Mesenchymal stem cell (in vitro differentiated cells and primary cell): Measurements from ENCODE around the gene MAMDC4.
A peak's percentile ranks its signal among the peaks of the same experiment; 100 is the strongest.

Experiments used
- DNase-seq: peaks from one replicate; pipeline ENCODE4 v3.0.0-alpha.2; 2013
- H2AFZ ChIP-seq: one replicate; pipeline ENCODE4 v1.6.1; 2013; ENCODE audit warnings: low read depth, mild to moderate bottlenecking, control low read depth, inconsistent platforms, low read length, moderate library complexity
- H2AK5ac ChIP-seq: 2 replicates; pipeline ENCODE4 v1.6.1; 2013; ENCODE audit warnings: low read length, moderate library complexity, mild to moderate bottlenecking, inconsistent platforms; ENCODE audit not compliant: severe bottlenecking
- H2BK120ac ChIP-seq: one replicate; pipeline ENCODE4 v1.6.1; 2013; ENCODE audit warnings: low read depth, mild to moderate bottlenecking, inconsistent platforms, low read length, moderate library complexity
- H2BK12ac ChIP-seq, 2 experiments: one replicate each; pipeline ENCODE4 v1.6.1; 2013; ENCODE audit warnings: inconsistent platforms in 2 of 2, low read length in 2 of 2, mild to moderate bottlenecking in 2 of 2, moderate library complexity in 2 of 2, control low read depth in 1 of 2
- H2BK15ac ChIP-seq: one replicate; pipeline ENCODE4 v1.6.1; 2013; ENCODE audit warnings: mild to moderate bottlenecking, low read depth, inconsistent platforms; ENCODE audit not compliant: poor library complexity, severe bottlenecking
- H2BK5ac ChIP-seq: 2 replicates; pipeline ENCODE4 v1.6.1; 2013; ENCODE audit warnings: low read depth, mild to moderate bottlenecking, low read length, control low read depth, inconsistent platforms; ENCODE audit not compliant: poor library complexity, severe bottlenecking
- H3K14ac ChIP-seq, 2 experiments: one replicate each; pipeline ENCODE4 v1.6.1; 2013; ENCODE audit warnings: inconsistent platforms in 2 of 2, low read length in 2 of 2, control low read depth in 1 of 2, mild to moderate bottlenecking in 1 of 2, moderate library complexity in 1 of 2
- H3K18ac ChIP-seq, 2 experiments: one replicate each; pipeline ENCODE4 v1.6.1; 2013; ENCODE audit warnings: inconsistent platforms in 2 of 2, low read length in 2 of 2, control low read depth in 1 of 2, low read depth in 1 of 2, mild to moderate bottlenecking in 1 of 2
- H3K23ac ChIP-seq, 2 experiments: one replicate each; pipeline ENCODE4 v1.6.1; 2013; ENCODE audit warnings: inconsistent platforms in 2 of 2, low read length in 2 of 2, mild to moderate bottlenecking in 2 of 2, moderate library complexity in 2 of 2, control low read depth in 1 of 2
- H3K27ac ChIP-seq: 2 replicates; pipeline ENCODE4 v1.5.1; 2013; ENCODE audit warnings: mild to moderate bottlenecking, moderate library complexity, low read length, control low read depth, inconsistent platforms; ENCODE audit not compliant: poor library complexity, severe bottlenecking
- H3K27me3 ChIP-seq, 2 experiments: 2 replicates each; pipeline versions ENCODE4 v1.6.1 to v1.7.0; 2013; ENCODE audit warnings: low read length in 2 of 2, mild to moderate bottlenecking in 2 of 2, moderate library complexity in 2 of 2, control low read depth in 1 of 2, inconsistent platforms in 1 of 2; ENCODE audit not compliant: control insufficient read depth in 1 of 2, insufficient read depth in 1 of 2
- H3K36me3 ChIP-seq, 2 experiments: 2 replicates each; pipeline versions ENCODE4 v1.6.1 to v1.7.0; 2013; ENCODE audit warnings: low read length in 2 of 2, control low read depth in 1 of 2, inconsistent platforms in 1 of 2, low read depth in 1 of 2, mild to moderate bottlenecking in 1 of 2; ENCODE audit not compliant: insufficient read depth in 2 of 2, control insufficient read depth in 1 of 2
- H3K4ac ChIP-seq, 2 experiments: one replicate each; pipeline ENCODE4 v1.6.1; 2013; ENCODE audit warnings: inconsistent platforms in 2 of 2, low read length in 2 of 2, mild to moderate bottlenecking in 2 of 2, moderate library complexity in 2 of 2, control low read depth in 1 of 2, low read depth in 1 of 2
- H3K4me1 ChIP-seq: 2 replicates; pipeline ENCODE4 v1.6.1; 2013; ENCODE audit warnings: low read depth, low read length, control low read depth; ENCODE audit not compliant: control insufficient read depth, insufficient read depth
- H3K4me2 ChIP-seq: 2 replicates; pipeline ENCODE4 v1.6.1; 2013; ENCODE audit warnings: low read length, mild to moderate bottlenecking, inconsistent platforms; ENCODE audit not compliant: poor library complexity, severe bottlenecking
- H3K4me3 ChIP-seq, 2 experiments: 2 replicates each; pipeline versions ENCODE4 v1.5.1 to v1.7.0; 2013; ENCODE audit warnings: low read length in 2 of 2, mild to moderate bottlenecking in 2 of 2, control low read depth in 1 of 2, low read depth in 1 of 2; ENCODE audit not compliant: insufficient read depth in 1 of 2
- H3K79me1 ChIP-seq: replicated peaks from 2 replicates; pipeline ENCODE4 v1.6.1; 2013; ENCODE audit warnings: mild to moderate bottlenecking, control low read depth, low read length, inconsistent platforms; ENCODE audit not compliant: poor library complexity, severe bottlenecking
- H3K9ac ChIP-seq: 2 replicates; pipeline ENCODE4 v1.7.0; 2013; ENCODE audit warnings: mild to moderate bottlenecking, low read length, moderate library complexity
- H3K9me3 ChIP-seq: 2 replicates; pipeline ENCODE4 v1.7.0; 2013; ENCODE audit warnings: mild to moderate bottlenecking, low read length; ENCODE audit not compliant: control insufficient read depth
- H4K8ac ChIP-seq: one replicate; pipeline ENCODE4 v1.6.1; 2013; ENCODE audit warnings: inconsistent platforms, mild to moderate bottlenecking, low read length, moderate library complexity
- H4K91ac ChIP-seq: one replicate; pipeline ENCODE4 v1.6.1; 2013; ENCODE audit warnings: mild to moderate bottlenecking, low read length, inconsistent platforms
- WGBS: methylation state at CpG from one replicate; pipeline ENCODE4 v1.1.7; 2013; ENCODE audit warnings: mixed read lengths; 5-methylcytosine and 5-hydroxymethylcytosine counted together

The MAMDC4 gene

DNA sequence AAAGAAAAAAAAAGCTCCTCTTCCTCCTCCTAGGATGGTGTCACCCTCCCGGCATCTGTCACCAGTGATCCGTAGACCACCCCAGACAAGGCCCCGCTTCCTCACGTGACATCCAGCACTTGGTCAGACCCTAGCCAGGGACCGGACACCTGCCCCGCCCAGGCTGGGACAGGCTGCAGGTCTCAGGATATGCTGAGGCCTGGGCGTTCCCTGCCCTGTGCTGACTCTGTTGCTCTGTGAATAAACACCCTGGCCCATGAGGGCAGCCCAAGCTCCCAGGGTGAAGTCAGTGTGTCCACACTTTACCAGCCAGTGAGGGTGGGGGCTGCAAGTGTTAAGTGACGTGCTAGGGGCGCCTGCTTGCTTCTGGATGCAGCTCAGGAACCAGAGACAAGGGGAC lies 8.4 kb downstream of the MAMDC4 start:
- Histone ChIP-seq H3K79me1 (peaks cover 35% of the 10 kb centered on the region), H3K4me2 (no peak overlapping the region), H2BK5ac (no peak overlapping the region), H3K4ac (no peak overlapping the region), H4K8ac (no peak overlapping the region), H3K23ac (no peak overlapping the region), H2BK15ac (no peak overlapping the region), H3K9me3 (no peaks in the 10 kb centered on the region), H3K4me1 (peaks cover 48% of the 10 kb centered on the region), H3K27me3 (no peaks in the 10 kb centered on the region), H3K14ac (no peak overlapping the region), H3K18ac (no peak overlapping the region), H2AK5ac (no peak overlapping the region), H3K9ac (no peak overlapping the region), H2BK120ac (no peak overlapping the region), H4K91ac (no peak overlapping the region), H3K27ac (no peak overlapping the region), H2AFZ (no peak overlapping the region), H2BK12ac (no peak overlapping the region), H3K4me3 (no peak overlapping the region), H3K36me3 (peaks cover 41 to 78% of the 10 kb centered on the region in 2 experiments)
- 93% methylated on average over 9 of the region's 9 CpGs for WGBS
- DNase-seq = no peak

DNA sequence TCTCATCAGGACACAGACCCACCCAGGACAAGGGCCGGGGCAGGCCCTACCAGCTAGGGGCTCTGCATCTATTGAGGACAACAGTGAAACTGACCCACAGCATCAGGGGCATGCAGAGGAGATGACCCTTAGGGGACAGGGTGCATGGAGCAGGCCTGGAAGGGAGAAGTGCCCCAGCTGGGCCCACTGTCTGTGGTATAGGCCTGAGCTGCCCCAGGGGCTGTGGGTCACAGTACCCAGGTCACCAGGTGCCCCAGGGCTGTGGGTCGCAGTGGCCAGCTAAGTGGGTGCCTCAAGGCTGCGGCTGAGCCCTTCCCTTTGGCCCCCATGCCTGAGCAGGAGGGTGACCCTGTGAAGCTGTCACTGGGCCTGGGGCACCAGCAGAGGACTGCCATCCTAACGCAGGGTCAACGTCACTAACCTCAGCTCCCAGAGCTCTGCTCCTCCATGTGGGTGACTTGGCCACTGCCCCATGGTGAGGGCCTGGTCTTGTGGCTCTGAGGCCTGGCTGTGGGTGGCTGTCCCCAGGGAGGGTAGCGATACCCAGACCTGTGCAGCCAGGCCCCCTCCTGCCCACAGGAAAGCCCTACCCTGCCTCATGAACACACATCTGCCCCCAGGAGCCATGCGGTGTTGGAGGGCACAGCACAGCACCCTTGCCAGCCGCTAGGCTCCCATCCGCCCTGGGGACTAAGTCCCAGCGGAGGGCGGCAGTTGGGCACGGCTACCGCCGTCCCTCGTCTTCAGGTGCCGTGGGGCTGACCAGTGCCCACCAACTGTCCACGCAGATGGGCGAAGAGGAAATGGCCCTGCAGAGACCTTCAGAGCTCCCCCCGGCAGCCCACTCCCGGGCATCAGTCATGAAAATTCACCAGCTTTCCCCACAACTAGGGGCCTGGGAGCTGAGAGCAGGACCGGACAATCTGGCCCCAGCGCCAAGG lies 9.1 kb downstream of the MAMDC4 start:
- Histone ChIP-seq H3K4me3 (no peak overlapping the region), H3K9ac (no peak overlapping the region), H2AK5ac (no peak overlapping the region), H3K36me3 (peaks cover 41 to 78% of the 10 kb centered on the region in 2 experiments), H2BK12ac (no peak overlapping the region), H4K91ac (peak overlapping the region; percentile 15), H2AFZ (no peak overlapping the region), H3K27me3 (no peaks in the 10 kb centered on the region), H3K4me2 (no peak overlapping the region), H3K4me1 (peaks cover 42% of the 10 kb centered on the region), H2BK120ac (no peak overlapping the region), H3K4ac (no peak overlapping the region), H3K9me3 (no peaks in the 10 kb centered on the region), H3K79me1 (peaks cover 35% of the 10 kb centered on the region), H3K18ac (no peak overlapping the region), H2BK5ac (no peak overlapping the region), H3K27ac (no peak overlapping the region), H4K8ac (no peak overlapping the region), H3K23ac (no peak overlapping the region), H3K14ac (no peak overlapping the region), H2BK15ac (no peak overlapping the region)
- 98% methylated on average over 22 of the region's 22 CpGs for WGBS
- DNase-seq = no peak

- H3K27ac ChIP-seq = no peak overlapping the region
- no peak overlapping the region for H3K4me3 ChIP-seq
- H3K23ac ChIP-seq = no peak overlapping the region
- no peak overlapping the region for H3K18ac ChIP-seq
- WGBS = 93% methylated on average over 26 of the region's 26 CpGs
- H3K14ac ChIP-seq = no peak overlapping the region
- H3K27me3 ChIP-seq = no peaks in the 10 kb centered on the region
- H3K79me1 ChIP-seq = peaks cover 33% of the 10 kb centered on the region
- H2BK120ac ChIP-seq = no peak overlapping the region
- H4K91ac ChIP-seq = no peak overlapping the region
- no peak for DNase-seq
- no peak overlapping the region for H2BK15ac ChIP-seq
- H3K4me2 ChIP-seq = no peak overlapping the region
- H2AFZ ChIP-seq = no peak overlapping the region
- no peak overlapping the region for H3K4ac ChIP-seq
- H3K9me3 ChIP-seq = no peaks in the 10 kb centered on the region
- H4K8ac ChIP-seq = no peak overlapping the region
- H3K36me3 ChIP-seq = peaks cover 41 to 73% of the 10 kb centered on the region in 2 experiments
- no peak overlapping the region for H3K9ac ChIP-seq
- peaks cover 35% of the 10 kb centered on the region for H3K4me1 ChIP-seq
- no peak overlapping the region for H2BK12ac ChIP-seq
- H2BK5ac ChIP-seq = no peak overlapping the region
- no peak overlapping the region for H2AK5ac ChIP-seq
Measured at GRCh38 chr9:136861874-136862457, 9.8 kb downstream of the MAMDC4 start.

DNA sequence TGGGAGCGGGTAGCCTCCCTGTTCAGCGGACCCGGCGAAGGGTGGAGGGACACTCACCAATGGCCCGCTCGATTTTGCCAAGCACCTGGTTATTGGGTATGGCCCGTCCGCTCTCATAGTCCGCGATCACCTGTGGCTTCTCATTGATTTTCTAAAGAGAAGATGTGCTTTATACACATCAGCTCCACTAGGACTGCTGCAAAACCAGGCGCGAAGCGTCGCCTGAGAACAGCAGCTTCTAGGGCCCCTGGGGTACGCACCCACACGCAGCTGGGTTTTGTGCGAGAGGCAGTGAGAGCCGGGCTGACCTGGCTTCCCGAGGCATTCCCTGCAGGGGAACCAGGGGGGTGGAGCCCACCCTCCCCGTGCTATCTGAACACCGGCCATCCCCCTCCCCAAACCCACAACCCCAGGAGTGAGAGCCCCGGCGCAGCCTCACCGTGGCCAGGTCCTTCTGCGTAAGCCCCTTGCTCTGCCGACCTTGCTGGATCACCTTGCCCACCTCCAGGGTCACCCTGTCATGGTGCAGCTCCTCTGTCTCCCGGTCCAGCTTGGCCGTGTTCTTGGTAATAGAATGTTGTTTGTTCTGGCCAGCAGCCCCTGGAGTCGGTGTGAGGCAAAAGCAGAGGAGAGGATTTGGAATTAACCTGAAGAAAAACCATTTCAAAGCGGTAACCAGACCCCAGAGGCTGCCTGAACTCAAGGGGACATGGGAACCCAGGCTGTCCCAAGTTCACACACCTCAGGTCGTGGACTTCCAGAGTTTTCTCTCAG lies 10.9 kb downstream of the MAMDC4 start:
- Histone ChIP-seq H3K23ac (no peak overlapping the region), H3K14ac (no peak overlapping the region), H2BK15ac (no peak overlapping the region), H3K79me1 (peaks cover 37% of the 10 kb centered on the region), H4K91ac (no peak overlapping the region), H2BK120ac (no peak overlapping the region), H3K4ac (no peak overlapping the region), H3K36me3 (peaks cover 47 to 63% of the 10 kb centered on the region in 2 experiments), H3K4me1 (peaks cover 28% of the 10 kb centered on the region), H4K8ac (peak overlapping the region; percentile 12), H2AK5ac (no peak overlapping the region), H3K9me3 (no peaks in the 10 kb centered on the region), H3K27me3 (no peaks in the 10 kb centered on the region), H3K27ac (no peak overlapping the region), H3K18ac (no peak overlapping the region), H2AFZ (no peak overlapping the region), H3K9ac (no peak overlapping the region), H3K4me2 (no peak overlapping the region), H2BK12ac (no peak overlapping the region), H3K4me3 (no peak overlapping the region), H2BK5ac (no peak overlapping the region)
- 97% methylated on average over 31 of the region's 31 CpGs for WGBS
- DNase-seq = no peak
